Stimulated activated CD4-positive, alpha-beta T cell treated with anti-CD3 and anti-CD28 coated beads, Interleukin-12 subunit alpha, Interleukin-12 subunit beta, amount 100 ng/mL, for 4 hours (primary cell): ENCODE data around the gene ROBO2.

Source experiments
- DNase-seq: peaks from one replicate; pipeline ENCODE4 v3.0.0-alpha.2; 2020

Gene ROBO2

GRCh38 chr3:77039606-77040171 is at the start of gene ROBO2:
ROBO2 (plus strand) TSS chr3:77040099; CDS start chr3:77040786, 687 bp downstream.
- DNase-seq: no peak

- no peak for DNase-seq
Measured at GRCh38 chr3:76990606-76991005, 49.3 kb upstream of the ROBO2 start.

- DNase-seq: no peak
Measured at GRCh38 chr3:76991165-76991564, 48.7 kb upstream of the ROBO2 start.

- no peak for DNase-seq
Measured at GRCh38 chr3:76997733-76998132, 42.2 kb upstream of the ROBO2 start.

GRCh38 chr3:76998555-76998954 is 41.3 kb upstream of the ROBO2 start:
- DNase-seq: no peak

- no peak for DNase-seq
Measured at GRCh38 chr3:77001062-77001701, 38.7 kb upstream of the ROBO2 start.

- DNase-seq: no peak
Measured at GRCh38 chr3:77014226-77014625, 25.7 kb upstream of the ROBO2 start.

- no peak for DNase-seq
Measured at GRCh38 chr3:77025471-77025870, 14.4 kb upstream of the ROBO2 start.

GRCh38 chr3:77026904-77027634 is 12.8 kb upstream of the ROBO2 start:
- no peak for DNase-seq

- no peak for DNase-seq
Measured at GRCh38 chr3:77028005-77028404, 11.9 kb upstream of the ROBO2 start.

GRCh38 chr3:77038468-77038929 is 1.4 kb upstream of the ROBO2 start:
- no peak for DNase-seq

GRCh38 chr3:77038930-77039605 is 831 bp upstream of the ROBO2 start:
- no peak for DNase-seq

- no peak for DNase-seq
Measured at GRCh38 chr3:77040216-77040615, 317 bp downstream of the ROBO2 start.

- no peak for DNase-seq
Measured at GRCh38 chr3:77040926-77041722, 1.2 kb downstream of the ROBO2 start.

- DNase-seq: no peak
Measured at GRCh38 chr3:77041811-77042210, 1.9 kb downstream of the ROBO2 start.

GRCh38 chr3:77042343-77042742 is 2.4 kb downstream of the ROBO2 start:
- DNase-seq: no peak

GRCh38 chr3:77042882-77043281 is 3.0 kb downstream of the ROBO2 start:
- DNase-seq: no peak

GRCh38 chr3:77045686-77046085 is 5.8 kb downstream of the ROBO2 start:
- DNase-seq: no peak

GRCh38 chr3:77048186-77048585 is 8.3 kb downstream of the ROBO2 start:
- no peak for DNase-seq

- DNase-seq: no peak
Measured at GRCh38 chr3:77051591-77051990, 11.7 kb downstream of the ROBO2 start.

GRCh38 chr3:77052051-77052501 is 12.2 kb downstream of the ROBO2 start:
- no peak for DNase-seq
